NCI-H146 treated with DMSO at 0.1 percent for 48 hours (cell line): ENCODE results near the gene KLF8.
"Not testable (repeated sequence)": the region's sequence is repeated elsewhere in the genome, so short reads cannot be mapped to it uniquely, and the experiment has no call there.

ENCODE experiments used
- DNase-seq: peaks from one replicate; lab custom pipeline; 2025; ENCODE audit not compliant: unreplicated experiment; lab: John Stamatoyannopoulos, UW

Gene KLF8

DNA sequence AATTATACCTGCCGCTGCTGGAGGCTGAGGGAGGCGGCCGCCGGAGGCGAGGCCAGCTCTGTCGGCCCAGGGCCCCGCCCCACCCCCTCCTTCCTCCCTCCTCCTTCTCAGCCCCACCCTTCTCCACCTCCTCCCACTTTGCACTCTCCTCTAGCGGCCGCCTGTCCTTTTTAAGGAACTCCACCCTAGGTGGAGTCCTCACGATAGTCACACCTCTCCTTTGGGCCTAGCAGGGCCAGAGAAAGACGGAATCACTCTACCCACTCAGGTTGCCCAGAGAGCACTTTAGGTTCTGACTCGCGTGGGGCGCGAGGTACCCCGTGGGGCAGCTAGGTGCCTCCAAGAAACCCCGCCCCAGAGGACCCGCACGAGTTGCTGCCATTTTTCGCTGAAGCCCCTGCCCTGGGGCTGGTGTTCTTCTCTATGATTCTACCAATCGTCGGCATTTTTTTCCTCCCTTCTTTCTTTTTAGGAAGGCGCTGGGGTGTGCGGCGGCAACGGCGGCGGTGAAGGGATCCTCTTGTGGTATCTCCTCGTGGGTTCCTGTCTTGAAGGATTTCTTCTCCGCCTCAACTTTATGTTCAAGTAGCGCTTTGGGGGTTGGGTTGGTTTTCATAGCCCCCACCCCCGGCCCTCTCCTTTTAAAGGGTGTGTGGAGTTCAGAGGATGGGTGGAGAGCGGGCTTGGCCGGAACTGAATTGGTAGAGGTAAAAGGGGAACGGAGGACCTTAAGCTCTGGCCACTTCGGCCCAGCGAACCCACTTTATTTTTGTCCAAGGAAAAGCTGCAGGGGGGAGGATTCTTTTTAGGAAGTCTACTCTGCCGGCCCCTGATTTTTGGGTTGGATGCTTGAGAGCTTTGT, at the start of gene KLF8:
Gene KLF8 (plus strand): TSS at position 136 of the 862 bp plus-strand sequence. CDS start 979 bp downstream, outside the sequence.
- DNase-seq, result no peak

DNA sequence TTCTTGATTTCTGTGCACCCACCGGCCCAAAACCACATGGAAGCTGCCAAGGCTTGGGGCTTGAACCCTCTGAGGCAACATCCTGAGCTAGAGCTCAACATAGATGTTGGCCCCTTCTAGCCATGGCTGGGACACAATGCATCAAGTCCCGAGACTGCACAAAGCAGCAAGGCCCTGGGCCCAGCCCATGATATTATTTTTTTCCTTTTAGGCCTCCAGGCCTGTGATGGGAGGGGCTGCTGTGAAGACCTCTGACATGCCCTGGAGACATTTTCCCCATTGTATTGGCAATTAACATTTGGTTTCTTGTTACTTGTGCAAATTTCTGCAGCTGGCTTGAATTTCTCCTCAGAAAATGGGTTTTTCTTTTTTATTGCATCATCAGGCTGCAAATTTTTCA, 25.2 kb upstream of the KLF8 start:
- DNase-seq, result not testable (repeated sequence)

DNA sequence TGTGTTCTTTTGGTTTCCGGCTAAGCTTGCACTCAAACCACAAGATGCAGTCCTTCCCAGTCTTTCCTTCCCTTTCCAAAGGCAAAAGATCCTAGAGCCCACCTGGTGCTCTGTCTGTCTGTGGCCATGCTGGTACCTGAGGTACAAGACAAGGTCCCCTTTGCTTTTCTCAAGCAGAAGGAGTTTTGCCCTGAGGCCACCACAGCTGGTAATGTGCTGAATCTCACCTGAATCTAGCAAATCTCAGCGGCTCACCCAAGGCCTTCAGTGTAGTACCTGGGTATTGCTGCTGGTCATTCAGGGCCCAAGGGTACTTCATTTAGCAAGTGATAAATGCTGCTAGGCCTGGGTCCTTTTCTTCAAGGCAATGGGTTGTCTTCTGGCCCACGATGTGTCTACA, 20.5 kb upstream of the KLF8 start:
- no peak for DNase-seq

DNA sequence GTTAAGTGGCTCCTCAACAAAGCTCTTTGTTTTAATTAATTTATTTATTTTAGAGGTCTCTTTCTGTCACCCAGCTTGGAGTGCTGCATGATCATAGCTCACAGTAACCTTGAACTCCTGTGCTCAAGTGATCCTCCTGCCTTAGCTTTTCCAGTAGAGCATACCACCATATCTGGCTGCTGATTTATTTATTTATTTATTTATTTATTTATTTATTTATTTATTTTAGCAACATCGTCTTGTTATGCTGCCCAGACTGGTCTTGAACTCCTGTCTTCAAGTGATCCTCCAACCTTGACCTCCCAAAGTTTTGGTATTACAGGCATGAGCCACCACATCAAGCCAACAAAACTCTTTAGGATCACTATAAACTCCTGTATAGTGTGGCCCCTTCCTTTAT, 15.8 kb upstream of the KLF8 start:
- no peak for DNase-seq

DNA sequence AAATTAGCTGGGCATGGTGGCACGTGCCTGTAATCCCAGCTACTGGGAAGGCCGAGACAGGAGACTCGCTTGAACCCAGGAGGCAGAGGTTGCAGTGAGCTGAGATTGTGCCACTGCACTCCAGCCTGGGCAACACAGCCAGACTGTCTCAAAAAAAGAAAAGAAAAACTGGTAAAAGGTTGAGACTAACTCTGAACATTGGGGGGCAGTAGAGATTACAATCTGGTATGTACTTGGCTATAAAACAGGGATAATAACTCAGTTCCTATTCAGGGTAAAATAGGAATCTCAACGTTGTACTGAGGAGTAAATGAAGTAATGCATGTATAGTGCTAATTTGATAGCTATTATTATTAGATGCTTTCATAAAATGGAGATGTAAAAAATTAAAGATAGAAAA, 12.5 kb upstream of the KLF8 start:
- DNase-seq, result no peak

DNA sequence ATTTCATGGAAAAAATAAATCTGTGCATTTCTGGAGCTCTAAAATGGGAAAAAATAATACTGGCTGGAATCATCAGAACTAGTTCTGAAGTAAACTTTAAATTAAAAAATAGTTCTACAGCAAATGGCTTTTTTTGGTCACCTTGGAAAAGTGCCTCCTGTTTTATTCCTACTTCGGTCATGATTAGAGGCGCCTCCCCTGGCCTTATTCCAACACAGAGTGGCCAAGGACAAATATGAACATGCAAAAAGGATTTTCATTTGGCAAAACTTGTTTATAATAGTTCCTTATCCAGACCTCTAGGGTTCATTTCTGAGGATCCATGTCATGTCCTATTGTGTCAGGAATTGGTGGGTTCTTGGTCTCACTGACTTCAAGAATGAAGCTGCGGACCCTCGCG, 11.1 kb upstream of the KLF8 start:
- no peak for DNase-seq

DNA sequence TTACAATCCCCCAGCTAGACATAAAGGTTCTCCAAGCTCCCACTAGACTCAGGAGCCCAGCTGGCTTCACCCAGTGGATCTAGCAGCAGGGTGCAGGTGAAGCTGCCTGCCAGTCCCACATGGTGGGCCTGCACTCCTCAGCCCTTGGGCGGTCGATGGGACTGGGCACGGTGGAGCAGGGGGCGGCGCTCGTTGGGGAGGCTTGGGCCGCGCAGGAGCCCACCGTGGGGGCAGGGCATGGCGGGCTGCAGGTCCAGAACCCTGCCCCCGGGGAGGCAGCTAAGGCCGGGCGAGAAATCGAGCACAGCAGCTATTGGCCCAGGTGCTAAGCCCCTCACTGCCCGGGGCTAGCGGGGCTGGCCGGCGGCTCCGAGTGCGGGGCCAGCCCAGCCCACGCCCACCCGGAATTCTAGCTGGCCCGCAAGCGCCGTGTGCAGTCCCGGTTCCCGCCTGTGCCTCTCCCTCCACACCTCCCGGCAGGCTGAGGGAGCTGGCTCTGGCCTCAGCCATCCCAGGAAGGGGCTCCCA, 9.6 kb upstream of the KLF8 start:
- DNase-seq, result no peak

DNA sequence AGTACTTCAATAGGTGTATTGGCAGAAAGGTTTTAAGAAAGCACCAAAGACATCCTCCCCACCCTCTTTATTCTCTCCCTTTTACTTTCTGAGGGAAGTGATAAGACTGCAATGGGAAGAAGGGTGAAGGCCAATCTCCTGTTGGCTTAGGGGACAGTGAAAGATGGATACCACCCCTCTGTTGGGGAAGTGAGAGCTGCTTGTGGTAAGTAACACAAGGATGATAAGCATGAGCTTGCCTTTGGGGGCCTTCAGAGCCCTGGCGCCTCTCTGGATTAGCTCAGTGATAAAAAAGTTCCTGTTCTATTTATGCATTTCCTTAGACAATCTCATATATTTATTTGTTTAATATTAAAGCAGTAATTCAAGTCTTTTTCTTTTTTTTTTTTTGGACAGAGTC, 5.2 kb upstream of the KLF8 start:
- DNase-seq, result no peak

DNA sequence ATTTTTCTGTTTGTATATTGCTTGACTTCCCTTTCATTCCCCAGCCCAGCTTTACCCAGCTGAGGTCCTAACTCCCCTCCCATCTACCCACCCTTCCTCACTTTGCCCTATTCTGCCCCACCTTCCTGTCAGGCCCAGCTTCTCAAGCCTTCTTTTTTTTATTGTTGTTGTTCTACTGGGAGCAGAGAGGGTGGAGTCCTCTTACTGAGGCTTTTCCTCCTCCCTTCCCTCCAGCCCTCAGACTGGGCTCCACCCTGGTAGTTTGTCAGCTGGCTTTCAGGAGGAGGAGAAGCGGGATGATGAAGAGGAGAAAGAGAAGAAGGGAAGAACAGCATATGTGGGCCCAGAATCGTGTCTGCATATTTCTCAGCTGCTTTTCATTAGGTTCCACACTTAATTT, 3.2 kb upstream of the KLF8 start:
- no peak for DNase-seq

DNA sequence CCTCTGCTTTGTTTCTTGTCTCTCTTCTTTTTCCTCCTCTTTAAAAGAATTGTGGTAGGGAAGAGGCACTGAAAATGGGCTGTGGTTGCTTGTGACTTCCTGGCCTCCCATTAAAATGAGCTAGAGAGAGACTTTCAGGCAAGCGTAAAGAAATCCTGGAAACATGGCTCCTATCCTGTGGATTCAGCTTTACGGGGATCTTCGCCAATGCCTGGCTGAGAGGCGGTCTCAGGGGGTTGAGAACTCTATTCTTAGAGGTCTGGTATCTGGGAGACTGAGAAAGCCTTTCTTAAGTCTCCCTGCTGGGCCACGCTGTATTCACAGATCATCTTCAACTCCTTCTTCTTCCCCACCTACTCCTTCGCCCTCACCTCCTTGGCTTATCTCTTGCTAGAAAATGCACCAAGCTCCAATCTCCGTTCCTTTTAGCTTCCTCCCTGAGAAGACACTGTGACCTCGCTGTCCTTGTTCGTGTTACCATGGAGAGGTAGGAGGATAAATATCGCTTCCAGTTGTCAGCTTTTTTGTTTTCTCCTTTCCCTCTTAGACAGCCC, 542 bp upstream of the KLF8 start:
- no peak for DNase-seq

DNA sequence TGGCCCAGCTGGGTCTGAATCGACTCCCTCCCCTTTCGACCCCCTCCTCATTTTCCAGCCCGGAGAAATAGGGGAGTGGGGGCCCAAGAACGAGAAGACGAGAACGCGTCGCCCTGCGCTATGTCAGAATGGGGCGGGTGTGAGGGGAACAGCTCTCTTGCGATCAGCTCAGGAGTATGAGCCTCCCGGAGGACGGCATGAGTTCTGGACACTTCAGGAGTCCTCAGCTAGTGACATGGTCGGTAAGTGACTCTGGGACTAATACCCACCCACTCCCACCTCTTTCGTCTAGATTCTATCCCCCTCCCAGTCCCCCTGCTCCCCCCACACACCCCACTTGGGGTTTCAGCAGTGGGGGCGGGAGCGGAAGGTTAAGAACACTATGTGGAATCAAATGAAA, 944 bp downstream of the KLF8 start:
- no peak for DNase-seq

DNA sequence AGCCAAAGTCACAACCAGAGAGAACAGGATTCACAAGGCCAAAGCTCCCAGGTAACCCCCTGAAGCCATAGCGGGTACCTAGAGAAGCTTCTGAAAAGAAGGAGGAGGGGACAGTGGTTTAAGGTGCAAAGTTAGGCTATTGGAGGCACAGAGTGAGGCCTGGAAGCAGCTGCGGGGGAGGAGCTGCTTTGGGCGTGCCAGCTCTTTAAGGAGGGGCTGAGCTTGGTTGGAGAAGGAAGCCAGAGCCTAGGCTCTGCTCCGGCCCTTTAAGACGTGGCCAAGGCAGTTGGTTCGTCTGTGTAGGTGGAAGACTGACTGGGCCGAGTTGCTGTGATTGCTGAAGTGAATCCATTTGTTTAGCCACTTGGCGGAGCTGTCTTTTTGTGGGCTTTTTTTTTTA, 1.5 kb downstream of the KLF8 start:
- no peak for DNase-seq

DNA sequence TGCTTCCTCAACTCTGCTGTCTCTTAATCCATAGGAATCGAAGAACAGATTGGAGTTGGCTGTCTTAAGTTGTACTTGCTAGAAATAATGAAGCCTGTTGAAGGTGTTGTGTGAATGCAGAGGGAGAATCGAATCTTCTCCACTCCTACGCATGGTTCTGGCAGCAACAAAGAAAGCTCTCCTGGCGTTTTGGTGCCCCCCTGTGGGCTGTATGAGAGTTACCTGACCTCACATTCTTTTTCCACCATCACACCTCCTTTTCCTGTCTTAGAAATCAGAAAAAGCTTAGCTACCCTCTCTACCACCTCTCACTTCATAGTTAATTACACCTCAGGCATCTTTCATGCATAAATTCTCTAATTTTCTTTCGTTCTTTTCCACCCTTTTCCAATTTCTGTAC, 16.3 kb downstream of the KLF8 start:
- no peak for DNase-seq

DNA sequence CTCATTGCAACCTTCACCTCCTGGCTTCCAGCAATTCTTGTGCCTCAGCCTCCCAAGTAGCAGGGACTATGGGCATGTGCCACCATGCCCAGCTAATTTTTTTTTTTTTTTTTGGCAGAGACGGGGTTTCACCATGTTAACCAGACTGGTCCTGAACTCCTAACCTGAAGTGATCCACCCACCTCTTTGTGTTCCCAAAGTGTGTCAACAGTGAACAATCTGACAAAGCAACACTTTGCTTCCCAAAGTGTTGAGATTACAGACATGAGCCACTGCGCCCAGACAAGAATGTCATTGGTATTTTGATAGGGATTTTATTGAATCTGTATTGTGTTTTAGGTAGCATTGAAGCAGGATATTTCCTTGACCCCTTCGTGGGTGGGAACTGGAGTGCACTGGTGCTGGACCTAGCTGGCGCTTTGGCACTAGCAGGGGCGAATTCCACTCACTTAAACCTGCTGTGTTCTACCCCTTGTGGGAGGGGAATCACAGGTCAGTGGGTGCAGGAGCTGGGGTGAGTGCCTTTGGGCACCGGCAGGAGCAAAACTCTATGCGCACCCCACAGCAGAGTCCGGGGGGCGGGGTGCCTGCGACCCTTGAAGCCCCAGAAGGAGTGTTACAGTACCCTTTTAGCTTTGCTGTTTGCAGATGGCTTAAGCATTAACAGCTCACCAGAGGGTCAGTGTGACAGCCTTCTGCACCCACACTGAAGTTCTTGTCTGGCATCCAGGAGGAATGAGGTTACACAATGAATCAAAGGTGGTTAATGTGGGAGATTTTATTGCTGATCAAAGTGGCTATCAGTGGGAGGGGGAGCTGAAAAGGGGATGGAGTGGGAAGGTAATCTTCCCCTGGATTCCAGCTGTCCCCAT, 21.9 kb downstream of the KLF8 start:
- DNase-seq, result no peak

DNA sequence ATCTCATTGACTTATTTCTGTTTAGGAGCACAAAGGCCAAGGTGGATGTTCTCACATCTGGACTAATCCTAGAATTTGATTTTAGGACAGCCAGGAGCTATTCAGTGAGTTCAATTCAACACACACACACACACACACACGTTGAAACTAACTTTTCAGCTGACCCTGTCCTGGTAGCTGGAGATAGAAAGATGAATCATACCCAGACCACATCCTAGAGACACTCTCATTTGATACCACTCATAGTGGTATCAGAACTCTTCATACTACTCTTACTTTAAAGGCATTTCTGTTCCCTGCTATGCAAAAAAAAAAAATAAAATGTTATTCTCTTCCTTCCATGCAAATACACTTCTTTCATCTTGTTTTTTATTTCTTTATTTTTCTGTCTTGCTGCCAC, 36.7 kb downstream of the KLF8 start:
- DNase-seq, result no peak

DNA sequence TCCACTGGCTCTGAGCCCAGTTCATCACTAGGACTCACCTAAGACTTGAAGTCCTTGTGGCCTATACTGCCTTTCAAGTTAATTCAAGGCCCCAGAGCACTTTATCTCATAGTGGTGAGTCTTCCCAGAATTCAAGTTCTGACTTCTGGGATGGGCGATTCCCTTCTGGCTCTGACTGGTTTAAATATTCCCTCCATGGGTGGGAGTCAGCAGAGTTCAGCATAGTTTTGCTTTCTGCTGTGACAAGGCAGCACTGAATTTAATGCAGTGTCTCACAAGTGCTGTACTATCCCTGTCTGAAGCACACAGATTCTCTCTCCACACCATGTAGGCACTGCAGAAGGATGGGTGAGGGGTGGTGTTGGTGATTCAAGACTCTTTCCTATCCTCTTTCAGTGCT, 46.5 kb downstream of the KLF8 start:
- no peak for DNase-seq

DNA sequence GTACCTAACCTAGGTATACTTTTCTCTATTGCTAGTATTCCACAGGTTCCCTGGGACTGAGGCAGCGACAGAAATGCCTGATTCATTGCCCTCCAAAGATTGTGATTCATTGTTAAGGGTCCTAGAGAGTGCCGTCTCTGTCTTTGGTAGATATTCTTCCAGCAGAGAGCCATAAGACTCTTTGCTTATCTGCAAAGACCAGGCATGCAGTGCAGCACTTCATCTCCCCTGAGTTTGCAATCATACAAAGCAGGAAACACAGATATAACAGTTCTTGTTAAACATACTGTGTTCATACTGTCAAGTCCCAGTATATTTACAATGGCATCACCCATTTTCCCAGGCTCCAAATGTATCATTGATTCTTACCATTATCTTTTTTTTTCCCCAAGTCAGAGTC, 47.7 kb downstream of the KLF8 start:
- no peak for DNase-seq

DNA sequence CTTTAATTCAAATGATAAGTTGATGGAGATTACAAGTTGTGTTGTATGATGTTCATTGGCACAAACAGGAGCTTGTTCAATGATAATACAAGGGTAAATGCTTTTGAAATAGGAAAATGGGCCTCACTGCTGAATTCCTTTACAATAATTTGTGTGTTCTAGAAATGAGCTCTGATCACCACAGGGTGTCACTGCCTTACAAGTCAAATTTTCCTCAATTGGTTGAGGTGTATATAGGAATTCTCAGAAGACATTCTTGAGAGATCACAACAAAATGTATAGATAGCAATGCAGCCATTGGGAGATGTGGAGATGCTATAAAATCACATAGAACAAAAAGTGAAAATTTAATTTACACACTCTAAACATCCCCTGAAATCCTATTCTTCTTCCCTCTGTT, 49.6 kb downstream of the KLF8 start:
- no peak for DNase-seq

DNA sequence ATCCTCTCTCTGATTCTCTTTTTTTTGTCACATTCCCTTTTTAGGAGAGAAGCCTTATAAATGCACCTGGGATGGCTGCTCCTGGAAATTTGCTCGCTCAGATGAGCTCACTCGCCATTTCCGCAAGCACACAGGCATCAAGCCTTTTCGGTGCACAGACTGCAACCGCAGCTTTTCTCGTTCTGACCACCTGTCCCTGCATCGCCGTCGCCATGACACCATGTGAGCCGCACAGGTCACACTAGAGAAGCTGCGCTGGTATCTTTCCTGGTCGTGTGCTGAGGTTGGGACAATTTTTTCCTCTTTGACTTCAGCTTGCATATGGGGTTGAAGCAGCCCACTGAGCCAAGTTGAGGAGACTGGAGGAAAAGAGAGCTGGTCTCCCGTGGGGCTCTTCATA, 52.1 kb downstream of the KLF8 start:
- DNase-seq, result no peak

DNA sequence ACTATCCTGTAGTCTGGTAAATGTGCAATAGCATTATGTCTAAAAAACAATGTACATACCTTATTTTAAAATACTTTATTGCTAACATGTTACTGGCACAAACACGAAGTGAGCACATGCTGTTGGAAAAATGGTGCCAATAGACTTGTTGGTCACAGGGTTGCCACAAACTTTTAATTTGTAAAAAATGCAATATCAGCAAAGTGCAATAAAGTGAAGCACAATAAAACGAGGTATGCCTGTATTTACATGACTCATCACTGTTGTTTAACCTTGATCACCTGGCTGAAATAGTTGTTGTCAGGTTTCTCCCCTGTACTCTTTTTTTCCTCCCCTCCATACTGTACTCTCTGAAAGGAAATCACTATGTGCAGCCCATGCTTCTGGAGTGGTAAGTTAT, 56.5 kb downstream of the KLF8 start:
- no peak for DNase-seq

DNA sequence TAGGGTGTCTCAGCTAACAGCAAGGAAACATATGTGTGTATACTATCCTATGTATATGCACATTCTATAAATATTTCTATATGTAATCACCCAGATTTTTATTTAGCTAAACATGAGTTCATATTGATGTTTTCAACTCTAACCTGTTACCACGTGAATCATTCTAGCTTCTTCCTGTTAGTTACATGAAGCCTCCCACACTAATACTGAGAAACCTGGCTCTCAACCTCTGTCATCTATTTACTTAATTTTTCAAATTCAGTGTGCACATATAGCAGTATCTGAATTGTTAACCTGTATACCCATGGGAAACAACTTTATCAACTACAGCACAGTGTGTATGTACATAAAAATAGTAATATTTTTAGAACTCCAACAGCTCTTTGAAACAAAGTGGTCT, 57.3 kb downstream of the KLF8 start:
- no peak for DNase-seq

DNA sequence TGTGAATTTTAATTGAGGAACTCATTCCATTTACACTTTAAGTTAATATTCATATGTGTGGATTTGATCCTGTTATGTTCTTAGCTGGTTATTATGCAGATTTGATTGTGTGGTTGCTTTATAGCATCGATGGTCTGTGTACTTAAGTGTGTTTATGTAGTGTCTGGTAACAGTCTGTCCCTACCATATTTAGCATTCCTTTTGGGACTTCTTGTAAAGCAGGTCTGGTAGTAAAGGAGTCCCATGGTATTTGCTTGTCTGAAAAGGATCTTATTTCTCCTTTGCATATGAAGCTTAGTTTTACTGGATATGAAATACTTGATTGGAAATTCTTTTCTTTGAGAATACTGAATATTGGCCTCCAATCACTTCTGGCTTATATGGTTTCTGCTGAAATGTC, 76.6 kb downstream of the KLF8 start:
- DNase-seq, result no peak
